Gastroesophageal sphincter (tissue), 3 donors: Measurements from ENCODE around the gene CPNE4.

Experiments
- CTCF ChIP-seq, 4 experiments: fragments of 200-600 bp in 2 of 4; fragments of 450-650 bp in 2 of 4; sonication (generic) in 1 of 4; IDR thresholded peaks; one replicate each; pipeline ENCODE4 v1.5.1; 2017 to 2019; ENCODE audit warnings: antibody characterized with exemption in 4 of 4, mild to moderate bottlenecking in 2 of 4, moderate library complexity in 2 of 4
- POLR2A ChIP-seq, 2 donors: fragments of 450-650 bp; IDR thresholded peaks; one replicate each; pipeline ENCODE4 v1.6.1; 2017; ENCODE audit warnings: antibody characterized with exemption in 2 of 2, mild to moderate bottlenecking in 2 of 2, moderate library complexity in 1 of 2
- POLR2AphosphoS5 ChIP-seq: sonication (generic); formaldehyde crosslinking; IDR thresholded peaks from one replicate; pipeline ENCODE4 v1.6.1; 2017; ENCODE audit warnings: antibody characterized with exemption

- TF ChIP-seq POLR2AphosphoS5 (no peak), CTCF (IDR thresholded peaks at IDR 0.05) (no peak), POLR2A (IDR thresholded peaks at IDR 0.05) (no peak)
These were observed 329.7 kb downstream of the CPNE4 start for GRCh38 chr3:131705099-131705498.
